ENCODE results near the gene PTCHD1.

GRCh38 chrX:23286731-23287130 is 47.9 kb upstream of the PTCHD1 start:
- TF ChIP-seq, protein P1, sequence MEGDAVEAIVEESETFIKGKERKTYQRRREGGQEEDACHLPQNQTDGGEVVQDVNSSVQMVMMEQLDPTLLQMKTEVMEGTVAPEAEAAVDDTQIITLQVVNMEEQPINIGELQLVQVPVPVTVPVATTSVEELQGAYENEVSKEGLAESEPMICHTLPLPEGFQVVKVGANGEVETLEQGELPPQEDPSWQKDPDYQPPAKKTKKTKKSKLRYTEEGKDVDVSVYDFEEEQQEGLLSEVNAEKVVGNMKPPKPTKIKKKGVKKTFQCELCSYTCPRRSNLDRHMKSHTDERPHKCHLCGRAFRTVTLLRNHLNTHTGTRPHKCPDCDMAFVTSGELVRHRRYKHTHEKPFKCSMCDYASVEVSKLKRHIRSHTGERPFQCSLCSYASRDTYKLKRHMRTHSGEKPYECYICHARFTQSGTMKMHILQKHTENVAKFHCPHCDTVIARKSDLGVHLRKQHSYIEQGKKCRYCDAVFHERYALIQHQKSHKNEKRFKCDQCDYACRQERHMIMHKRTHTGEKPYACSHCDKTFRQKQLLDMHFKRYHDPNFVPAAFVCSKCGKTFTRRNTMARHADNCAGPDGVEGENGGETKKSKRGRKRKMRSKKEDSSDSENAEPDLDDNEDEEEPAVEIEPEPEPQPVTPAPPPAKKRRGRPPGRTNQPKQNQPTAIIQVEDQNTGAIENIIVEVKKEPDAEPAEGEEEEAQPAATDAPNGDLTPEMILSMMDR (IDR thresholded peaks at IDR 0.05; ENCODE audit: low read depth, low read length) = no peak
- no peak for TF ChIP-seq POLR2A (IDR thresholded peaks at IDR 0.05; ENCODE audit: extremely low read depth, insufficient read length)
- no peak for TF ChIP-seq MAX (IDR thresholded peaks at IDR 0.05; ENCODE audit: low read depth, low read length)
- TF ChIP-seq MYC (IDR thresholded peaks at IDR 0.05; ENCODE audit: low read depth, low read length) = no peak
